AG04450 (cell line): ENCODE data around the gene ATG16L1. TPM values are rescaled to one million over a fixed set of nuclear protein-coding genes. Genes with fewer than 3 reads are reported as not detected.

Source experiments
- CTCF ChIA-PET: fragments of 300-600, 350-600 bp; formaldehyde crosslinking; extraction: SDS; loops from one replicate; lab custom pipeline; 2022; ENCODE audit warnings: antibody characterized with exemption, inconsistent platforms; lab: Charles Lee
- POLR2A ChIA-PET: fragments of 350-600 bp; formaldehyde crosslinking; extraction: SDS; loops from one replicate; lab custom pipeline; 2021; ENCODE audit warnings: antibody characterized with exemption, inconsistent platforms; lab: Yijun Ruan, JAX
- DNase-seq: peaks from one replicate; pipeline ENCODE4 v3.0.0-alpha.2; 2011; ENCODE audit warnings: low read depth, low spot score
- H3K27ac ChIP-seq: one replicate; pipeline ENCODE4 v1.5.1; 2012; ENCODE audit warnings: low read depth, low read length, control low read depth
- H3K27me3 ChIP-seq: one replicate; pipeline ENCODE4 v1.6.0; 2012; ENCODE audit warnings: low read length; ENCODE audit not compliant: control insufficient read depth, insufficient read depth
- H3K4me3 ChIP-seq: 2 replicates; pipeline ENCODE4 v1.5.1; 2011; ENCODE audit warnings: mild to moderate bottlenecking, low read depth, low read length, control low read depth
- H3K9me3 ChIP-seq: 2 replicates; pipeline ENCODE4 v1.5.1; 2012; ENCODE audit warnings: low read length; ENCODE audit not compliant: control insufficient read depth, insufficient read depth
- CTCF ChIP-seq: IDR thresholded peaks from 2 replicates; pipeline ENCODE4 v1.5.1; 2011; ENCODE audit warnings: low read depth, low read length, control low read depth, inconsistent platforms
- polyA plus RNA-seq: library from polyadenylated mRNA; depleted of rRNA; stranded (reverse); fragments of >200 nt; gene quantifications from 2 replicates; pipeline ENCODE4 v1.2.3, GENCODE V29; 2011

ATG16L1 gene
- polyA plus RNA-seq, 1 experiment, result 32.8 TPM

- no peak overlapping the region for H3K4me3 ChIP-seq
- TF ChIP-seq CTCF, result no peak
- no peaks in the 10 kb centered on the region for H3K27me3 ChIP-seq
- ChIA-PET CTCF (interaction anchor here (1.9 kb wide), 1 partner anchor 155 kb away, joined by 6 read pairs; no protein-coding TSS in a partner anchor), POLR2A (no interaction called here)
- H3K9me3 ChIP-seq, result no peaks in the 10 kb centered on the region
- no peak overlapping the region for H3K27ac ChIP-seq
- no peak for DNase-seq
Measured at GRCh38 chr2:233287871-233288270, 36.4 kb downstream of the ATG16L1 start.

GRCh38 chr2:233288663-233289062 is 37.2 kb downstream of the ATG16L1 start:
- Histone ChIP-seq H3K27ac (no peak overlapping the region), H3K9me3 (no peaks in the 10 kb centered on the region), H3K4me3 (no peak overlapping the region), H3K27me3 (no peaks in the 10 kb centered on the region)
- POLR2A ChIA-PET, result no interaction called here
- CTCF ChIA-PET, result interaction anchor here (1.9 to 2.0 kb wide), 2 partner anchors 155 to 436 kb away, joined by 5 to 6 read pairs; no protein-coding TSS in a partner anchor
- no peak for DNase-seq
- no peak for TF ChIP-seq CTCF

GRCh38 chr2:233289648-233290047 is 38.2 kb downstream of the ATG16L1 start:
- H3K27ac ChIP-seq, result no peak overlapping the region
- no peak for TF ChIP-seq CTCF
- H3K4me3 ChIP-seq, result no peak overlapping the region
- ChIA-PET POLR2A (no interaction called here), CTCF (interaction anchor here (0.9 to 2.0 kb wide), 3 partner anchors 154 to 437 kb away, joined by 3 to 6 read pairs (median 5); no protein-coding TSS in a partner anchor)
- DNase-seq, result no peak
- no peaks in the 10 kb centered on the region for H3K27me3 ChIP-seq
- no peaks in the 10 kb centered on the region for H3K9me3 ChIP-seq

GRCh38 chr2:233290051-233290845 is 38.8 kb downstream of the ATG16L1 start:
- no peaks in the 10 kb centered on the region for H3K9me3 ChIP-seq
- no peaks in the 10 kb centered on the region for H3K27me3 ChIP-seq
- CTCF ChIA-PET, result interaction anchor here (0.9 to 2.0 kb wide), 2 partner anchors 154 to 437 kb away, joined by 3 to 5 read pairs; no protein-coding TSS in a partner anchor
- H3K4me3 ChIP-seq, result no peak overlapping the region
- no peak for TF ChIP-seq CTCF
- DNase-seq, result no peak
- POLR2A ChIA-PET, result no interaction called here
- H3K27ac ChIP-seq, result no peak overlapping the region

- H3K27me3 ChIP-seq, result no peaks in the 10 kb centered on the region
- H3K27ac ChIP-seq, result no peak overlapping the region
- POLR2A ChIA-PET, result interaction anchor here (0.6 kb wide), 1 partner anchor 175 kb away, joined by 3 read pairs; no protein-coding TSS in a partner anchor
- TF ChIP-seq CTCF, result no peak
- CTCF ChIA-PET, result interaction anchor here (1.1 kb wide), 1 partner anchor 58 kb away, joined by 3 read pairs; no protein-coding TSS in a partner anchor
- no peak overlapping the region for H3K4me3 ChIP-seq
- no peaks in the 10 kb centered on the region for H3K9me3 ChIP-seq
- no peak for DNase-seq
Measured at GRCh38 chr2:233295891-233296290, 44.4 kb downstream of the ATG16L1 start.
